ENCODE results near the gene ROPN1. TPM values are rescaled to one million over a fixed set of nuclear protein-coding genes. Genes with fewer than 3 reads are reported as not detected.

The ROPN1 gene
- total and polyA plus RNA-seq, 2 experiments from 2014 or later = 0.11 TPM; not detected in 1

DNA sequence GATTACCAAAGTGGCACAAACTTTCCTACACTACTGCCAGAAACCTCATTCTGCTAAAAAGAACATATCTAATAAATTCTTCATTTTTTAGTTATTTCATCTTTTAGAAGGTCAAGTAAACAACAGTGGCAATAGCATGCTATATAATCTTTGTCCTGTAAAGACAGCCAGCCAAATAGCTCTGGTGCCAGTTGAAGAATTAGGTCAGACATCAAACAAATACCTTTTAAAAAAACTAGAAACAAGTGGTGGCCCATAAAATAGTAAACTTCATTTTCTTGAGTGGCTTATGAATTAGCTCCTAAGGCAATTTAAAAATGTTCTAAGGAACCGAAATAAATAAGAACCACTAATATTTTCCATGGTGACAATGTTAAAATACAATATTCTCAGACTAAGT lies 50.4 kb downstream of the ROPN1 start (continued):
- TF ChIP-seq EZH2 (IDR thresholded peaks at IDR 0.05; ENCODE audit: low read depth, unreplicated experiment) = no peak
- TF ChIP-seq POLR2AphosphoS5 (IDR thresholded peaks at IDR 0.05; ENCODE audit: low read depth) = no peak
- TF ChIP-seq, protein P1, sequence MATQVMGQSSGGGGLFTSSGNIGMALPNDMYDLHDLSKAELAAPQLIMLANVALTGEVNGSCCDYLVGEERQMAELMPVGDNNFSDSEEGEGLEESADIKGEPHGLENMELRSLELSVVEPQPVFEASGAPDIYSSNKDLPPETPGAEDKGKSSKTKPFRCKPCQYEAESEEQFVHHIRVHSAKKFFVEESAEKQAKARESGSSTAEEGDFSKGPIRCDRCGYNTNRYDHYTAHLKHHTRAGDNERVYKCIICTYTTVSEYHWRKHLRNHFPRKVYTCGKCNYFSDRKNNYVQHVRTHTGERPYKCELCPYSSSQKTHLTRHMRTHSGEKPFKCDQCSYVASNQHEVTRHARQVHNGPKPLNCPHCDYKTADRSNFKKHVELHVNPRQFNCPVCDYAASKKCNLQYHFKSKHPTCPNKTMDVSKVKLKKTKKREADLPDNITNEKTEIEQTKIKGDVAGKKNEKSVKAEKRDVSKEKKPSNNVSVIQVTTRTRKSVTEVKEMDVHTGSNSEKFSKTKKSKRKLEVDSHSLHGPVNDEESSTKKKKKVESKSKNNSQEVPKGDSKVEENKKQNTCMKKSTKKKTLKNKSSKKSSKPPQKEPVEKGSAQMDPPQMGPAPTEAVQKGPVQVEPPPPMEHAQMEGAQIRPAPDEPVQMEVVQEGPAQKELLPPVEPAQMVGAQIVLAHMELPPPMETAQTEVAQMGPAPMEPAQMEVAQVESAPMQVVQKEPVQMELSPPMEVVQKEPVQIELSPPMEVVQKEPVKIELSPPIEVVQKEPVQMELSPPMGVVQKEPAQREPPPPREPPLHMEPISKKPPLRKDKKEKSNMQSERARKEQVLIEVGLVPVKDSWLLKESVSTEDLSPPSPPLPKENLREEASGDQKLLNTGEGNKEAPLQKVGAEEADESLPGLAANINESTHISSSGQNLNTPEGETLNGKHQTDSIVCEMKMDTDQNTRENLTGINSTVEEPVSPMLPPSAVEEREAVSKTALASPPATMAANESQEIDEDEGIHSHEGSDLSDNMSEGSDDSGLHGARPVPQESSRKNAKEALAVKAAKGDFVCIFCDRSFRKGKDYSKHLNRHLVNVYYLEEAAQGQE (IDR thresholded peaks at IDR 0.05; ENCODE audit: unreplicated experiment) = no peak
- no peak for TF ChIP-seq NANOG (IDR thresholded peaks at IDR 0.05; ENCODE audit: borderline replicate concordance)
- TF ChIP-seq EZH2phosphoT487 (IDR thresholded peaks at IDR 0.05; ENCODE audit: unreplicated experiment) = no peak
- no peak for TF ChIP-seq JUNB (IDR thresholded peaks at IDR 0.05; ENCODE audit: unreplicated experiment)
- TF ChIP-seq, protein P2, sequence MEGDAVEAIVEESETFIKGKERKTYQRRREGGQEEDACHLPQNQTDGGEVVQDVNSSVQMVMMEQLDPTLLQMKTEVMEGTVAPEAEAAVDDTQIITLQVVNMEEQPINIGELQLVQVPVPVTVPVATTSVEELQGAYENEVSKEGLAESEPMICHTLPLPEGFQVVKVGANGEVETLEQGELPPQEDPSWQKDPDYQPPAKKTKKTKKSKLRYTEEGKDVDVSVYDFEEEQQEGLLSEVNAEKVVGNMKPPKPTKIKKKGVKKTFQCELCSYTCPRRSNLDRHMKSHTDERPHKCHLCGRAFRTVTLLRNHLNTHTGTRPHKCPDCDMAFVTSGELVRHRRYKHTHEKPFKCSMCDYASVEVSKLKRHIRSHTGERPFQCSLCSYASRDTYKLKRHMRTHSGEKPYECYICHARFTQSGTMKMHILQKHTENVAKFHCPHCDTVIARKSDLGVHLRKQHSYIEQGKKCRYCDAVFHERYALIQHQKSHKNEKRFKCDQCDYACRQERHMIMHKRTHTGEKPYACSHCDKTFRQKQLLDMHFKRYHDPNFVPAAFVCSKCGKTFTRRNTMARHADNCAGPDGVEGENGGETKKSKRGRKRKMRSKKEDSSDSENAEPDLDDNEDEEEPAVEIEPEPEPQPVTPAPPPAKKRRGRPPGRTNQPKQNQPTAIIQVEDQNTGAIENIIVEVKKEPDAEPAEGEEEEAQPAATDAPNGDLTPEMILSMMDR (conservative IDR thresholded peaks at IDR 0.05; ENCODE audit: low read depth in 2 of 2) = no peak
- TF ChIP-seq ZNF114 (CRISPR knock-in tag; IDR thresholded peaks at IDR 0.05) = no peak
- no peak for TF ChIP-seq CREB1 (CRISPR knock-in tag; IDR thresholded peaks at IDR 0.05; ENCODE audit: low read depth)
- TF ChIP-seq, protein P3, sequence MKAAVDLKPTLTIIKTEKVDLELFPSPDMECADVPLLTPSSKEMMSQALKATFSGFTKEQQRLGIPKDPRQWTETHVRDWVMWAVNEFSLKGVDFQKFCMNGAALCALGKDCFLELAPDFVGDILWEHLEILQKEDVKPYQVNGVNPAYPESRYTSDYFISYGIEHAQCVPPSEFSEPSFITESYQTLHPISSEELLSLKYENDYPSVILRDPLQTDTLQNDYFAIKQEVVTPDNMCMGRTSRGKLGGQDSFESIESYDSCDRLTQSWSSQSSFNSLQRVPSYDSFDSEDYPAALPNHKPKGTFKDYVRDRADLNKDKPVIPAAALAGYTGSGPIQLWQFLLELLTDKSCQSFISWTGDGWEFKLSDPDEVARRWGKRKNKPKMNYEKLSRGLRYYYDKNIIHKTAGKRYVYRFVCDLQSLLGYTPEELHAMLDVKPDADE (IDR thresholded peaks at IDR 0.05) = no peak

DNA sequence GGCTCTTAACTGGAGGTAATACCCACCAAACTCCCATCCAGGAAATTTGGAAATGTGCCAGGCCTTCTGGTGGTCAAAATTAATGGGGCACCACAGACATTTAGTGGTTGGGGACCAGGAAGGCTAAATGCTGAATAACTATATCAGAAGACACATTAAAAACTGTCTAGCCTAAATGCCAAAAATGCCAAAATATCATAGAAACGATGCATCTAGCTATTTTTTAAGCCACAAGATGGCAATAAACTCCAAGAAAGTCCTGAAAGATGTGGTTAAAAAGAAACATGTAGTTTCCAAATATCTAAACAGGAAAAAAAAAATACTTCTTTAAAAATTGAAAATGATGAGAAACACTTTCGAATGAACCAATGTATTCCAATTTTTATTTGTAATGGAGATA lies 50.8 kb downstream of the ROPN1 start:
- Histone ChIP-seq H3K79me2 (replicated peaks; ENCODE audit: insufficient read depth) (no peaks in the 10 kb centered on the region), H3K4me3 (no peak overlapping the region), H2AFZ (no peak overlapping the region), H3K36me3 (ENCODE audit: insufficient read depth) (peaks cover 23% of the 10 kb centered on the region; the same call in 1 of the 2 replicates), H3K4me2 (no peak overlapping the region), H3F3A (replicated peaks; ENCODE audit: low read depth) (no peaks in the 10 kb centered on the region), H3K9me2 (ENCODE audit: insufficient read depth) (no peaks in the 10 kb centered on the region), H4K20me1 (replicated peaks; ENCODE audit: insufficient read depth) (no peaks in the 10 kb centered on the region), H3K27me3 (ENCODE audit: insufficient read depth) (no peaks in the 10 kb centered on the region), H3K27ac (ENCODE audit: low read depth) (no peak overlapping the region), H3K4me1 (ENCODE audit: insufficient read depth) (no peaks in the 10 kb centered on the region)
- Mint-ChIP-seq H3K27ac (no peak overlapping the region), H3K4me3 (no peak overlapping the region), H3K36me3 (ENCODE audit: low read depth) (peaks cover 47% of the 10 kb centered on the region; the same call in 2 of the 3 replicates), H3K9me3 (no peaks in the 10 kb centered on the region), H3K27me3 (ENCODE audit: insufficient read depth, low read depth, poor library complexity) (peaks cover 2% of the 10 kb centered on the region), H3K4me1 (no peaks in the 10 kb centered on the region)
- no peak for ATAC-seq
- DNase-seq (ENCODE audit: low spot score) = no peak
- TF ChIP-seq, protein P2 (conservative IDR thresholded peaks at IDR 0.05; ENCODE audit: low read depth in 2 of 2) = no peak
- no peak for TF ChIP-seq EZH2 (IDR thresholded peaks at IDR 0.05; ENCODE audit: low read depth, unreplicated experiment)
- TF ChIP-seq JUNB (IDR thresholded peaks at IDR 0.05; ENCODE audit: unreplicated experiment) = no peak
- no peak for TF ChIP-seq ZNF114 (CRISPR knock-in tag; IDR thresholded peaks at IDR 0.05)
- TF ChIP-seq CREB1 (CRISPR knock-in tag; IDR thresholded peaks at IDR 0.05; ENCODE audit: low read depth) = no peak
- TF ChIP-seq STAT1 (IDR thresholded peaks at IDR 0.05; ENCODE audit: unreplicated experiment) = no peak
- TF ChIP-seq, protein P1 (IDR thresholded peaks at IDR 0.05; ENCODE audit: unreplicated experiment) = no peak

Data from GM23338 (cell line).